Adrenal gland (tissue), 12 donors: ENCODE measurements around the gene ZDHHC20. TPM values are rescaled to one million over a fixed set of nuclear protein-coding genes. Genes with fewer than 3 reads are reported as not detected.

Source experiments
- DNase-seq, 7 donors: peaks; one replicate each; pipeline ENCODE4 v3.0.0-alpha.2; 2019 to 2020
- H3K27ac ChIP-seq, 5 donors: fragments of 200-600 bp; sonication (generic) in 4 of 5; 1 replicate in 3 of 5; 2 replicates in 2 of 5; pipeline versions ENCODE4 v1.5.1 to v1.8.0; 2016 to 2020; ENCODE audit warnings: mild to moderate bottlenecking in 1 of 5
- H3K27me3 ChIP-seq: fragments of 200-600 bp; 2 replicates; pipeline ENCODE4 v1.8.0; 2021
- H3K36me3 ChIP-seq, 2 donors: fragments of 200-600 bp; replicated peaks in 1 of 2; 1 replicate in 1 of 2; 2 replicates in 1 of 2; pipeline versions ENCODE4 v1.5.1 to v1.8.0; 2018 to 2022
- H3K4me1 ChIP-seq, 2 donors: fragments of 200-600 bp; replicated peaks in 1 of 2; 1 replicate in 1 of 2; 2 replicates in 1 of 2; pipeline versions ENCODE4 v1.5.1 to v1.8.0; 2018 to 2021
- H3K4me3 ChIP-seq, 4 donors: fragments of 200-600 bp; sonication (generic) in 3 of 4; one replicate each; pipeline ENCODE4 v1.5.1; 2016 to 2018
- H3K9me3 ChIP-seq, 3 donors: fragments of 200-600 bp; sonication (generic) in 1 of 3; replicated peaks in 1 of 3; 1 replicate in 2 of 3; 2 replicates in 1 of 3; pipeline versions ENCODE4 v1.5.1 to v1.8.0; 2016 to 2021
- CTCF ChIP-seq, 6 experiments: fragments of 450-650 bp in 4 of 6; fragments of 200-600 bp in 2 of 6; sonication (generic) in 1 of 6; IDR thresholded peaks; 1 replicate in 5 of 6; 2 replicates in 1 of 6; pipeline versions ENCODE4 v1.5.1 to v1.8.0; 2016 to 2021; ENCODE audit warnings: antibody characterized with exemption in 6 of 6, mild to moderate bottlenecking in 2 of 6, moderate library complexity in 1 of 6
- POLR2A ChIP-seq, 2 donors: fragments of 450-650 bp; IDR thresholded peaks; one replicate each; pipeline ENCODE4 v1.6.1; 2017; ENCODE audit warnings: antibody characterized with exemption in 2 of 2, mild to moderate bottlenecking in 2 of 2, moderate library complexity in 1 of 2
- WGBS, 4 donors: extraction: QIAGEN DNeasy Blood & Tissue Kit in 2 of 4; methylation state at CpG; one replicate each; pipeline versions ENCODE4 v1.1.5 to v1.1.7; 2013 to 2017; 5-methylcytosine and 5-hydroxymethylcytosine counted together
- intact Hi-C, 2 donors: fragments of 100-400 bp; cut with DNase I; formaldehyde crosslinking; loops; one replicate each; pipeline versions ENCODE4 v1.14.1 to v1.15.0; 2022 to 2023
- polyA plus RNA-seq, 3 donors: library from polyadenylated mRNA; stranded (reverse); fragments of 200-250 nt in 2 of 3; fragments of 350-450 nt in 1 of 3; fragmentation: Illumina TruSeq in 1 of 3; extraction: RNeasy Lipid Tissue Mini Kit (QIAGEN cat#74804) in 1 of 3; gene quantifications; one replicate each; pipeline ENCODE4 v1.2.3, GENCODE V29; 2013 to 2014
- total RNA-seq, 9 donors: library from RNA; depleted of rRNA in 4 of 9; stranded (reverse); fragments of >200 nt in 4 of 9; fragments of 120-200 nt in 1 of 9; fragmentation: NEBNext Ultra II Directional in 1 of 9; extraction: Animal tissue kit (Norgen Biotek cat#: 25700) in 1 of 9; gene quantifications; one replicate each; pipeline versions ENCODE4 v1.1.0 to v1.2.4, GENCODE V29; 2013 to 2023
- donor health status: healthy with polysubstance abuse.
- donor health status: Bipolar disorder and iron deficiency.
- donor health status: DM: yes; HTN: yes; CAD: no.
- donor health status: DM: no; HTN: no; CAD: no.
- donor health status: DM: no; HTN: no; CAD: no.
- donor health status: DM: yes; HTN: yes; CAD: no.

Gene ZDHHC20
- total and polyA plus RNA-seq, 12 donors: 7.0 to 93.0 (median 41.2) TPM

- Histone ChIP-seq H3K9me3 (peaks cover 0 to 14% (median 11%) of the 10 kb centered on the region in 3 donors), H3K4me3 (no peak overlapping the region), H3K36me3 (no peaks in the 10 kb centered on the region), H3K27ac (no peak overlapping the region), H3K4me1 (no peaks in the 10 kb centered on the region), H3K27me3 (no peaks in the 10 kb centered on the region)
- intact Hi-C loops: loop anchor here in 1 of 2 donors (10.0 kb wide), 1 partner anchor 542 kb away; no protein-coding TSS in a partner anchor
- DNase-seq: no peak
- TF ChIP-seq CTCF (IDR thresholded peaks at IDR 0.05): no peak
- TF ChIP-seq POLR2A (IDR thresholded peaks at IDR 0.05): no peak
- WGBS, 4 donors: 90 to 96% (median 93%) methylated on average over 4 of the region's 4 CpGs
Observed at GRCh38 chr13:21486322-21486721, 27.2 kb upstream of the ZDHHC20 start.

- WGBS, 4 donors: 83 to 95% (median 88%) methylated on average over 12 to 24 of the region's 24 CpGs
- intact Hi-C loops: loop anchor here (5.0 to 10.0 kb wide), 2 partner anchors 371 to 539 kb away; no protein-coding TSS in a partner anchor
- Histone ChIP-seq H3K4me3 (no peak overlapping the region), H3K27me3 (no peaks in the 10 kb centered on the region), H3K36me3 (no peaks in the 10 kb centered on the region), H3K9me3 (peaks cover 0 to 14% (median 11%) of the 10 kb centered on the region in 3 donors), H3K4me1 (no peaks in the 10 kb centered on the region), H3K27ac (no peak overlapping the region)
- TF ChIP-seq CTCF (IDR thresholded peaks at IDR 0.05): no peak
- no peak for TF ChIP-seq POLR2A (IDR thresholded peaks at IDR 0.05)
- no peak for DNase-seq
Observed at GRCh38 chr13:21483748-21484147, 24.6 kb upstream of the ZDHHC20 start.

- no peak overlapping the region for H3K4me3 ChIP-seq
- H3K27ac ChIP-seq: no peak overlapping the region
- peaks cover 0 to 2% (median 0%) of the 10 kb centered on the region in 3 donors for H3K9me3 ChIP-seq
- H3K36me3 ChIP-seq: no peaks in the 10 kb centered on the region
- no peaks in the 10 kb centered on the region for H3K27me3 ChIP-seq
- H3K4me1 ChIP-seq: peaks cover 0 to 8% of the 10 kb centered on the region in 2 donors
- no peak for DNase-seq
- TF ChIP-seq CTCF (IDR thresholded peaks at IDR 0.05) (no peak), POLR2A (IDR thresholded peaks at IDR 0.05) (no peak)
- 52 to 65% (median 58%) methylated on average over 6 of the region's 6 CpGs for WGBS, 4 donors
- intact Hi-C loops: loop anchor here (5.0 to 10.0 kb wide), 2 partner anchors 369 to 537 kb away; no protein-coding TSS in a partner anchor
Observed at GRCh38 chr13:21481359-21481758, 22.3 kb upstream of the ZDHHC20 start.

DNA sequence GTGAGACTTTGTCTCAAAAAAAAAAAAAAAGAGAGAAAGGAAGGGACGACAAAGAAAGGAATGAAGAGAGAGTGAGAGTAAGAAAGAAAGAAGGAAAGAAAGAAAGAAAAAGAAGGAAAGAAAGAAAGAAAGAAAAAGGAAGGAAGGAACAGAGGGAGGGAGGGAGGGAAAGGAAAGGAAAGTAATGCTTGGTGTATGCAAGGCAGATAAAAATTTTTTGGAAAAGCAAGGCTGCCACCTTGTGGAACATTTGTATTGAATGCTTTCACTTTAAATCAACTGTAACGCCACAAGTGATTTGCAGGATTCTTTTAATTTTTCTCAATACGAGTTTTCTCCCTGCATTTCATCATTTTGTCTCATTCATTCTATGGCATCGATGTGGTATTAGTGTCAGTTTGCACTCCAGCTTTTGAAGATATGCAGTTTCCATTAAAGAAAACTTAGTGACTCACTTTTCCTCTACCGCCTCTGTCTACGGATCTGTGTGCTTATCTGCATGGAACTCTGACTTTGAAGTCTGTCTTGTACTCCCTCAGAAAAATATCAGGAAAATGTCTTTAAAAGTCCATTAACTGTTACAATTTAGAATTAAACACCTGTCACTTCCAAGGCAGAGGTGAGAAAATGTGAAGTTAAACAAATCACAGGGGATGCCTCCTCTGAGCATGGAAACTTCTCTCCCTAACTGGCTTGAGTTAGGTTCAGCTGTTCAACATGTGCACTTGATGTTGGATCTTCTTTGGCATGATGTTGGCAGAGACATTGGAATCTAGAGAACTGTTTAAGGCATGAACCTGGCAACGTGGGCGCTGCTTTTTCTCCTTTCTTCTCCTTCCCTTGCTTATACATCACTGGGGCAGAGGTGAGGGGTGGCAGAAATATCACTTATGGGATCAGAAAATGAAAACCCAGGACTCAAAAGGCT lies 20.0 kb upstream of the ZDHHC20 start:
- no peaks in the 10 kb centered on the region for H3K27me3 ChIP-seq
- intact Hi-C loops: loop anchor here (5.0 to 10.0 kb wide), 3 partner anchors 182 to 542 kb away; no protein-coding TSS in a partner anchor
- no peak for TF ChIP-seq POLR2A (IDR thresholded peaks at IDR 0.05)
- TF ChIP-seq CTCF (IDR thresholded peaks at IDR 0.05): peak; percentile 31 to 77 (median 71)
- DNase-seq: peak in 5 of 7 donors; percentile 34 to 67 (median 59)
- H3K4me3 ChIP-seq: peak overlapping the region in 1 of 4 donors; percentile 5
- 20 to 23% (median 21%) methylated on average over 8 of the region's 8 CpGs for WGBS, 4 donors
- no peak overlapping the region for H3K27ac ChIP-seq
- H3K9me3 ChIP-seq: no peaks in the 10 kb centered on the region
- H3K36me3 ChIP-seq: no peaks in the 10 kb centered on the region
- peaks cover 0 to 8% of the 10 kb centered on the region in 2 donors for H3K4me1 ChIP-seq
